Erythroblast (primary cell): Measurements from ENCODE around the gene PIAS4.
A peak's percentile ranks its signal among the peaks of the same experiment; 100 is the strongest.
"Not testable (repeated sequence)": the region's sequence is repeated elsewhere in the genome, so short reads cannot be mapped to it uniquely, and the experiment has no call there.

Experiments
- DNase-seq, 2 experiments: peaks; one replicate each; lab custom pipeline; 2025; lab: John Stamatoyannopoulos, UW
- GATA1 ChIP-seq: IDR thresholded peaks from 2 replicates; pipeline ENCODE4 v1.6.1; 2011; ENCODE audit warnings: low read depth, mild to moderate bottlenecking, control low read depth, low read length, moderate library complexity
- POLR2A ChIP-seq: IDR thresholded peaks from 2 replicates; pipeline ENCODE4 v1.6.1; 2011; ENCODE audit warnings: mild to moderate bottlenecking, low read length

The PIAS4 gene

DNA sequence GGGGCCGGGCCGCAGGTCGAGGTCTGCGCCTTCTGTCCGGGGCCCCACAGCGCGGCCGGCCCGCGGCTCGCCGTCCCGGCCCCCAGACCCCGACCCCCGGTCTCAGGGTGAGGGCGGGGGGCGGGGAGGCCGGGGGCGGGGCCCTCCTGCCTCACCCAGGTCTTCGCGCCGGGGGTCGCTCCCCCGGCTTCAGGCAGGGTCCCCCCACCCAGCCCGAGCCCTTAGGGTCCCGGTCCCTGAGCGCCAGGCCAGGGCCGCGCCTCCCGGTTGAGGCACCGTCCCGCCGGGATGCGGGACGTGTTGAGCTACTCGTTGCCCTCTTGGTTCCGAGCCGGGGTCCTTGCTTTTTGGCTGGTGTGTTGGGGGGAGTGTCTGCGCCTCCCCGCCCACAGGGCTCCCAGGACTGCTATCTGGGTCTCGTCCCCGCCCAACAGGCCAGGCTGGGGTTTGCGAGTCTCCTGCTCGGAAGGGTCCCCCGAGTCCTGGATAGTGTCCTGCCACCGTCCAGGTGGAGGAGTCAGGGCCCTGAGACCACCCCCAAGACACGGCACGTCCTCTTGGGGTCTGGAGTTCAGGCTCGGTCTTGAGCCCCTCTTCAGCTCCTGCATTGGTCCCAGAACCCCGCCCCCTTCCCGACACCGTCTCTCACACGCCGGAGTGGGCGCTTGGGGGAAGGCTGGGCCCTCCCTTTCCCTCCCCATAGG is 452 bp downstream of the PIAS4 start:
- no peak for TF ChIP-seq POLR2A
- no peak for TF ChIP-seq GATA1

DNA sequence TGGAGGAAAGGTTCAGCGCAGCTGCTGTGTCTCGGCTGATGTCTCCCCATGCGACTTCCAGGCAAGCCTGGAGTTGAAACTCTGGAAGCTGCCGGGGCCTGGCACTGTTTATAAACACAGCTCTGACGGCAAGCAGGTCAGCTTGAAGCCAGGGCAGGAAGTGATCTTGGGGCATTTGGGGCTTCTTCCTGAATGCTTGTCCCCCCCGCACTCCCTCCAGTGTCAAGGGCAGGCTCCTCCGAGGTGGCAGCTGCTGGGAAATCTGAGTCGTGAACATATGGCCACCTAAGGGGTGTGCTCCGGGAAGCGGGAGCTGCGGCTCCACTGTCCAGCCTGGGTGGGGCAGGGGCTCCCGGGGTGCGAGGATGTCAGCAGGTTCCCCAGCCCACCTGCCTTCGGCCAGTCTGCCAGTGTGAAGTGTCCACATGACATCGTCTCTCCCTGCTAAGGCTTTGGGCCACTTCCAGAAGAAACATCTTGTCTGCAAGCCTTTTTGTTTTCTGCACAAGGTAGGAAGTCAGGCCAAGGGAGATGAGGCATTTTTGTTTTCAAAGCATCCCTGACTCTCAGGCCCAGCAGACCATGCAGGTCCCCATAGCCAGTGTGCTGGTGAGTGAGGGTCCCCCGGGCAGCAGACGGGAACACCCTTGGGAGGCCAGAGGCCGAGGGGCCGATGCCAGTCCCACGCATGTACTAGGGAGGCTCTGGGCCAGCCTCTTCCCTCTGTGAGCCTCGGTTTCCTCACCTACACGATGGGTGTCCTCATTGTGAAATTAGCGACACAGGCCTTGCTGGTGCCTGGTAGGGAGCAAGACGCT is 2.7 kb downstream of the PIAS4 start:
- TF ChIP-seq POLR2A (no peak), GATA1 (no peak)
- DNase-seq = no peak

More for the DNA sequence above, 452 bp downstream of the PIAS4 start:
- DNase-seq = peak; percentile 63 to 68

GRCh38 chr19:4010808-4011110 is 3.2 kb downstream of the PIAS4 start:
- DNase-seq = no peak
- TF ChIP-seq GATA1 (no peak), POLR2A (no peak)

- DNase-seq = not testable (repeated sequence)
These were observed 3.9 kb downstream of the PIAS4 start for GRCh38 chr19:4011430-4011829.

- DNase-seq = no peak
- TF ChIP-seq POLR2A = no peak
- TF ChIP-seq GATA1 = no peak
These were observed 4.8 kb downstream of the PIAS4 start for GRCh38 chr19:4012092-4012974.

DNA sequence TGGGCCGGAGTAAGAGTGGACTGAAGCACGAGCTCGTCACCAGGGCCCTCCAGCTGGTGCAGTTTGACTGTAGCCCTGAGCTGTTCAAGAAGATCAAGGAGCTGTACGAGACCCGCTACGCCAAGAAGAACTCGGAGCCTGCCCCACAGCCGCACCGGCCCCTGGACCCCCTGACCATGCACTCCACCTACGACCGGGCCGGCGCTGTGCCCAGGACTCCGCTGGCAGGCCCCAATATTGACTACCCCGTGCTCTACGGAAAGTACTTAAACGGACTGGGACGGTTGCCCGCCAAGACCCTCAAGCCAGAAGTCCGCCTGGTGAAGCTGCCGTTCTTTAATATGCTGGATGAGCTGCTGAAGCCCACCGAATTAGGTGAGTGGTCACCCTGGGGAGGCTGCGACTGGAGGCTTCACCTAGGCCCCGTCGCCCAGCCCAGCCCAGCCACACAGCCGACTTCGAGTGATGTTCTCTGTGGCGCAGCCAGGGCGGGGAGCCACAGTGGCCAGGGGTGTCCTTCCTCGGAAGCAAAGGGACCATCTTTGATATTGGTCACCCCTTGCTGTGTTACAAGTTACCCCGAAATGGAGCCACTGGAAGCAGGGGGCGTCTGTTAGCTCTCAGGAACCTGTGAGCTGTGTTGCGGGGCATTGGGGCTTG is 5.6 kb downstream of the PIAS4 start:
- TF ChIP-seq GATA1 (no peak), POLR2A (no peak)

DNA sequence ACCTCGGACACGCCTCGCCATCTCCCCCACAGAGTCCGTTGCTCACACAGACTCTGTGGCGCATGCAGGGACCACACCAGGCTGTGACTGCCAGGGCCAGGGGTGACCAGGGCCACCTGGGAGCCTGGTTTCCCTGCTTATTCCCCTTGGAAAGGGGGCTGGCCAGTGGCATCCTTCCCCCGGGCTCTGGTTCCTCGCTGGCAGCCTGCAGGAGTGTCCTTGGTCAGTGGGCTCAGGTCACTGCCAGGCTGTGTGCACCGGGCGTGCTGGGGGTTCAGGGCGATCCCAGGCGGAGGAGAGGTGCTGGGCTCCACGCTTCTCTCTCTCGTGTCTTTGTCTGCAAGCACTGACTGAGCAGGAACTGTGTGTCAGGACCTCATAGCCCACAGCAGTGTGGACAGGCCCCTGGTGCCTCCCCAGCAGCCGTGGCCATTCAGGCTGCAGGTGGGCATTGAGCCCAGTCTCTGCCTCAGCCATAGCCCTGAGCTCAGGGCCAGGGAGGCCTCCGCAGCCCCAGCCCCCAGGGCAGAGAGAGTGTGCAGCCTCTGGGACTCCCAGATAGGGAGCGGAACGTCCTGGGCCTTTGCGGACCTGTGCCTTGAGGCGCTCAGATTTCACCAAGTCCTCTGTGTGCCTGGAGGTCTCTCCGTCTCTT is 6.5 kb downstream of the PIAS4 start:
- no peak for DNase-seq

More for the DNA sequence above, 5.6 kb downstream of the PIAS4 start:
- DNase-seq = no peak

GRCh38 chr19:4014541-4015491 is 7.3 kb downstream of the PIAS4 start:
- DNase-seq = peak in 1 of 2 experiments; percentile 41
- TF ChIP-seq POLR2A (no peak), GATA1 (no peak)

More for the DNA sequence above, 6.5 kb downstream of the PIAS4 start:
- TF ChIP-seq GATA1 = no peak

DNA sequence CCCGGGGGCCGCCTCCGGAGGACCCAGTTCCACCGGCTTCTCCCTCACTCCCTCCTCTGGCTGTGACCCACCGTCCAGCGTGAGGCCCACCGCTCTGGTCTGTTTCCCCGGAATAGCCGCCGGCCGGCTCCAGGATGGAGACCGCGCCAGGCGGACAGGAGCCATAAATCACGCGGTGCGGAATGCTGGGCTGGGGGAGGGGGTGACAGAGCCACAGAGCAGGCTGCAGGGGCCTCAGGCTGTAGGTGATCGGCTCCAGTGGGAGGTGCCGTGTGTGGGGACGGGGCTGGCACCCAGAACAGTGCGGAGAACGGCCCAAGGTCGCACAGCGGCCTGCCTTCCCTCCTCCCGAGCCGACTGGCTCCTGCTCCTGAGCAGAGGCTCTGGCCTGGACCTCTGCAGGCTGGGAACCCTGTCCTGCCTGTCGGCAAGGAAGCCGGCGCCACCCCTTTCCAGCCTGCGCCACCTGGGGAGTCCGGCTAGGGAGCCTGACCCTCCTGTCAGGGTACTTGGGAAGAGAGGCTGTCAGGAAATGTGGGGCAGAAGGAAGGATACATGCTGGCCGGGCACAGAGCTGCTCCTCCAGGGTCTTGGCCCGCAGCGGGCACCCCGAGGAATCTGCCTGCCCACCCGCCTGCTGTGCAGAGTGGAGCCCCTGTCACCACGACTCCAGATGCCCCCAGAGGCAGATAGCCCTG is 8.3 kb downstream of the PIAS4 start:
- DNase-seq = no peak
- TF ChIP-seq POLR2A (no peak), GATA1 (no peak)

DNA sequence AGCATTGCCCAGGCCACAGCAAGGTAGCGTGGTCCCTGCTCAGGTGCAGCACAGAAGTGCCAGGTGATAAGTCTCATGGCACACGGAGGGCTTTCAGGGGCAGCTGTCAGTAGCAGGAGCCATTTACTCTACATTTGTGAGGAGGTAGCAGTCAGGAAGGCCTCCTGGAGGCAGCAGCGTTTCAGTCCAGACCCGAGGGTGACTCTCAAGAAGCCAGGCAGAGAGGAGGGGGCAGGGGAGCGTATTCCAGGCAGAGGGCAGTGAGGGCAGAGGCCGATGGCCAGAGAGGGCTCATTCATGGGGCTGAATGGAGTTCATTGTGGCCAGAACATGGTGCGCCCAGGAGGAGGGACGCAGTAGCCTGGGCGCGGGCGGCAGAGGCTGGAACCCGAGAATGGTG is 8.9 kb downstream of the PIAS4 start:
- no peak for TF ChIP-seq POLR2A
- TF ChIP-seq GATA1 = no peak
- no peak for DNase-seq

DNA sequence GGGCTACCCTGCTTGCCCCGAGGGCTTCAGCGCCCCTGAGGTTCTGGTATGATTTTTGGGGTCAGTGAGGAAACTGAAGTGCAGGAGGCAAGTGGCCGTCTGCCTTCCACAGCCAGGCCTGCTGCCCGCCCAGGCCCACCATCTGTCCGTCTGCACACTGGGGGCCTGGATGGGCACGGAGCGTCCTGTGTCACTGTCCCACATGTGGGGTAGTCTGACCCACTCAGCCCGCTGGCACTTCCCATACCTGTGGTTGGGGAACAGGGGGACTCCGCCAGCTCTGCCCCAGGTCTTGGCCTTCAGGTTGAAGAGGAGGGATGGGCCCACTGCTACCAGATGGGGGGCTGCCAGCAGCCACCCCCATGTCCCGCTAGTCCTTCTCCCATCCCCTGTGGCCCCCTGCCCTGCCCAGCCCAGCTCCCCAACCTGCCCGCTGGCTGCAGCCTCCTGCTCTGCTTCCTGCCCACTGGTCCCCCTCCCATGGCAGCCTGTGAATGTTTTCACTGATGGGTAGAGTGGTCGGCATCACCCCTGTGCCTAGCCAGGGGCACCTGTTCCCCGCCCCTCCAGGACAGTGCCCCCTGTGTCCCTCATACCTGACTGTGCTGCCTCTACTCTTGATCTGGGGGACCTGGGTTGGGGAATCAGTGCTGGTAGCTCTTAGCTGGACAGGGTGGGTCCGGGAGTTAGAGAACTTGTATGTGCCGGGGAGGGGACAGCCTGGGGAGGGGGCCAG is 9.5 kb downstream of the PIAS4 start:
- TF ChIP-seq POLR2A (no peak), GATA1 (no peak)
- no peak for DNase-seq

- DNase-seq = no peak
- no peak for TF ChIP-seq POLR2A
- TF ChIP-seq GATA1 = no peak
These were observed 10.6 kb downstream of the PIAS4 start for GRCh38 chr19:4018140-4018613.
